Measurements from ENCODE around the gene TOGARAM2. TPM values are rescaled to one million over a fixed set of nuclear protein-coding genes. Genes with fewer than 3 reads are reported as not detected.

The TOGARAM2 gene
- total and polyA plus RNA-seq, 2 of the 8 experiments (the other 6 are each of a cell fraction or from before 2014, with no cell fraction given) = 0.42 to 1.4 TPM

GRCh38 chr2:29054430-29054829 is 73.3 kb downstream of the TOGARAM2 start (continued):
- TF ChIP-seq SIN3A (conservative IDR thresholded peaks at IDR 0.05 in 1 of 2, IDR thresholded peaks at IDR 0.05 in 1 of 2; ENCODE audit: low read depth in 1 of 2, low read length in 2 of 2) (no peak), EP300 (IDR thresholded peaks at IDR 0.05; ENCODE audit: borderline replicate concordance in 1 of 2, low read depth in 2 of 2, low read length in 2 of 2) (no peak), ZNF274 (IDR thresholded peaks at IDR 0.05; ENCODE audit: borderline replicate concordance, extremely low read depth, low read length) (no peak), BACH1 (IDR thresholded peaks at IDR 0.05; ENCODE audit: low read length) (no peak), CHD1 (IDR thresholded peaks at IDR 0.05; ENCODE audit: low read depth, low read length) (no peak), CHD7 (IDR thresholded peaks at IDR 0.05; ENCODE audit: insufficient replicate concordance, low read length) (no peak), CHD2 (IDR thresholded peaks at IDR 0.05; ENCODE audit: low read length) (no peak)

Measured in H1 (cell line).